Hematopoietic multipotent progenitor cell treated with erythropoietin and hydrocortisone succinate and interleukin-3 and kit ligand, for 4 days (in vitro differentiated cells): Measurements from ENCODE around the gene ANKRD6.
A peak's percentile ranks its signal among the peaks of the same experiment; 100 is the strongest.
"Not testable (repeated sequence)": the region's sequence is repeated elsewhere in the genome, so short reads cannot be mapped to it uniquely, and the experiment has no call there.

Experiments used
- DNase-seq: peaks from one replicate; pipeline ENCODE4 v3.0.0-alpha.2; 2015

The ANKRD6 gene

GRCh38 chr6:89432875-89433251 is at the start of gene ANKRD6:
ANKRD6 (plus strand) TSS chr6:89433152; CDS start chr6:89566977, 133,825 bp downstream.
- peak; percentile 87 for DNase-seq

- DNase-seq = no peak
Observed at GRCh38 chr6:89385156-89385667, 47.7 kb upstream of the ANKRD6 start.

- DNase-seq = no peak
Observed at GRCh38 chr6:89385846-89386245, 47.1 kb upstream of the ANKRD6 start.

GRCh38 chr6:89386917-89387491 is 45.9 kb upstream of the ANKRD6 start:
- DNase-seq = no peak

GRCh38 chr6:89387516-89388201 is 45.3 kb upstream of the ANKRD6 start:
- DNase-seq = no peak

- DNase-seq = no peak
Observed at GRCh38 chr6:89388846-89389245, 44.1 kb upstream of the ANKRD6 start.

- DNase-seq = no peak
Observed at GRCh38 chr6:89392823-89393222, 40.1 kb upstream of the ANKRD6 start.

GRCh38 chr6:89393659-89394058 is 39.3 kb upstream of the ANKRD6 start:
- DNase-seq = no peak

GRCh38 chr6:89397884-89398283 is 35.1 kb upstream of the ANKRD6 start:
- DNase-seq = not testable (repeated sequence)

- DNase-seq = no peak
Observed at GRCh38 chr6:89398762-89399525, 34.0 kb upstream of the ANKRD6 start.

GRCh38 chr6:89400050-89400449 is 32.9 kb upstream of the ANKRD6 start:
- no peak for DNase-seq

- DNase-seq = no peak
Observed at GRCh38 chr6:89400912-89401399, 32.0 kb upstream of the ANKRD6 start.

GRCh38 chr6:89402776-89403175 is 30.2 kb upstream of the ANKRD6 start:
- no peak for DNase-seq

GRCh38 chr6:89404512-89404911 is 28.4 kb upstream of the ANKRD6 start:
- DNase-seq = no peak

- peak; percentile 69 for DNase-seq
Observed at GRCh38 chr6:89406141-89406540, 26.8 kb upstream of the ANKRD6 start.

GRCh38 chr6:89409461-89410035 is 23.4 kb upstream of the ANKRD6 start:
- no peak for DNase-seq

GRCh38 chr6:89410231-89410761 is 22.7 kb upstream of the ANKRD6 start:
- no peak for DNase-seq

- no peak for DNase-seq
Observed at GRCh38 chr6:89410788-89411144, 22.2 kb upstream of the ANKRD6 start.

- DNase-seq = peak; percentile 69
Observed at GRCh38 chr6:89411145-89412070, 21.5 kb upstream of the ANKRD6 start.

GRCh38 chr6:89412071-89413005 is 20.6 kb upstream of the ANKRD6 start, which contains the start of gene RRAGD:
RRAGD (minus strand) TSS chr6:89412273; CDS start chr6:89411993, 280 bp downstream.
- peak; percentile 90 for DNase-seq

- DNase-seq = peak; percentile 20
Observed at GRCh38 chr6:89413006-89413400, 19.9 kb upstream of the ANKRD6 start.
